HEK293T (cell line): Measurements from ENCODE around the gene ODF4.

Experiments
- CTCF ChIA-PET: fragments of 350-600 bp; formaldehyde crosslinking; extraction: SDS; loops from one replicate; lab custom pipeline; 2021; ENCODE audit warnings: antibody characterized with exemption, inconsistent platforms; lab: Yijun Ruan, JAX
- POLR2A ChIA-PET: fragments of 350-600 bp; formaldehyde crosslinking; extraction: SDS; loops from one replicate; lab custom pipeline; 2020; ENCODE audit warnings: antibody characterized with exemption, inconsistent platforms; lab: Yijun Ruan, JAX
- DNase-seq: peaks from one replicate; pipeline ENCODE4 v3.0.0; 2012; ENCODE audit warnings: mixed read lengths; ENCODE audit errors: extremely low spot score
- ARNT ChIP-seq: fragments of 450-650 bp; IDR thresholded peaks from 2 replicates; pipeline ENCODE4 v1.6.1; 2017; ENCODE audit warnings: mild to moderate bottlenecking
- BHLHE40 ChIP-seq: fragments of 450-650 bp; IDR thresholded peaks from 2 replicates; pipeline ENCODE4 v1.6.1; 2016; ENCODE audit warnings: mild to moderate bottlenecking, moderate library complexity, borderline replicate concordance
- CTBP1 ChIP-seq: fragments of 450-650 bp; IDR thresholded peaks from 2 replicates; pipeline ENCODE4 v1.6.1; 2016; ENCODE audit warnings: borderline replicate concordance
- ELF4 ChIP-seq: fragments of 450-650 bp; IDR thresholded peaks from 2 replicates; pipeline ENCODE4 v1.6.1; 2017; ENCODE audit warnings: antibody characterized with exemption
- FOXA1 ChIP-seq: fragments of 450-650 bp; IDR thresholded peaks from 2 replicates; pipeline ENCODE4 v1.6.1; 2016; ENCODE audit warnings: mild to moderate bottlenecking
- FOXK2 ChIP-seq: fragments of 450-650 bp; IDR thresholded peaks from 2 replicates; pipeline ENCODE4 v1.6.1; 2016; ENCODE audit warnings: mild to moderate bottlenecking
- FOXM1 ChIP-seq: fragments of 450-650 bp; IDR thresholded peaks from 2 replicates; pipeline ENCODE4 v1.6.1; 2017; ENCODE audit warnings: mild to moderate bottlenecking, borderline replicate concordance
- HDGF ChIP-seq: fragments of 450-650 bp; IDR thresholded peaks from 2 replicates; pipeline ENCODE4 v1.6.1; 2017; ENCODE audit warnings: antibody characterized with exemption, borderline replicate concordance
- L3MBTL2 ChIP-seq: fragments of 450-650 bp; conservative IDR thresholded peaks from 2 replicates; pipeline ENCODE4 v1.6.1; 2016; ENCODE audit warnings: mild to moderate bottlenecking
- LEF1 ChIP-seq: fragments of 450-650 bp; IDR thresholded peaks from 2 replicates; pipeline ENCODE4 v1.6.1; 2017; ENCODE audit warnings: mild to moderate bottlenecking, borderline replicate concordance
- NFRKB ChIP-seq: fragments of 450-650 bp; IDR thresholded peaks from 2 replicates; pipeline ENCODE4 v1.6.1; 2016; ENCODE audit warnings: mild to moderate bottlenecking, moderate library complexity
- PKNOX1 ChIP-seq: fragments of 450-650 bp; IDR thresholded peaks from 2 replicates; pipeline ENCODE4 v1.6.1; 2016
- SP1 ChIP-seq: fragments of 450-650 bp; IDR thresholded peaks from 2 replicates; pipeline ENCODE4 v1.6.1; 2017
- SUZ12 ChIP-seq: fragments of 450-650 bp; IDR thresholded peaks from 2 replicates; pipeline ENCODE4 v1.6.1; 2016; ENCODE audit warnings: mild to moderate bottlenecking
- TARDBP ChIP-seq: fragments of 450-650 bp; IDR thresholded peaks from 2 replicates; pipeline ENCODE4 v1.6.1; 2016
- ZNF384 ChIP-seq: fragments of 450-650 bp; IDR thresholded peaks from 2 replicates; pipeline ENCODE4 v1.6.1; 2016

The ODF4 gene

GRCh38 chr17:8384801-8385378 is 45.2 kb downstream of the ODF4 start:
- no peak for DNase-seq
- CTCF ChIA-PET, result no interaction called here
- TF ChIP-seq BHLHE40 (no peak), TARDBP (no peak), FOXA1 (no peak), PKNOX1 (no peak), SP1 (no peak), SUZ12 (no peak), NFRKB (no peak), ARNT (no peak), LEF1 (no peak), FOXK2 (no peak), ELF4 (no peak), FOXM1 (no peak), HDGF (no peak), CTBP1 (no peak), ZNF384 (no peak), L3MBTL2 (no peak)
- POLR2A ChIA-PET, result no interaction called here

DNA sequence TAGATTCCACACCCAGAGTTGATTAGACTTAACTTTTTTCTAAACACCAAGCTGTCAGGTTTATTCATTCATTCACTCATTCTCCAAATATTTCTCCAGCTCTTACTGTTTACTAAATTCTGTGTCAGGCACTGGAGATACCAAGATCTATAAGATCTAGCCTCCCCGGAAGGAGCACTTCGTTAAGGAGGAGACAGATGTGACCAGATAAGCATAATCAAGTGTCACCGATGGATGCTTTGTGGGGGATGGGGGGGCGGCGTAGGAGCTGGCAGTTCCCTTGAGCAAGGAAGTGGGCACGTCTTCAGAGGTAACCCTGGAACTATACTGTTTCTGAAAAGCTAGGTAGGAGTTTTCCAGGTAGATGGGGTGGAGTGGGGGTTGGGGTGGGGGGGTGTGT is 47.2 kb downstream of the ODF4 start:
- DNase-seq, result no peak
- no peak for TF ChIP-seq FOXK2
- TF ChIP-seq CTBP1, result no peak
- TF ChIP-seq SP1, result no peak
- TF ChIP-seq HDGF, result no peak
- TF ChIP-seq FOXM1, result no peak
- no peak for TF ChIP-seq ZNF384
- TF ChIP-seq NFRKB, result no peak
- no peak for TF ChIP-seq L3MBTL2
- TF ChIP-seq SUZ12, result no peak
- TF ChIP-seq BHLHE40, result no peak
- POLR2A ChIA-PET, result no interaction called here
- CTCF ChIA-PET, result interaction anchor here (0.5 to 0.9 kb wide), 2 partner anchors 19 to 399 kb away, joined by 3 to 4 read pairs; no protein-coding TSS in a partner anchor

DNA sequence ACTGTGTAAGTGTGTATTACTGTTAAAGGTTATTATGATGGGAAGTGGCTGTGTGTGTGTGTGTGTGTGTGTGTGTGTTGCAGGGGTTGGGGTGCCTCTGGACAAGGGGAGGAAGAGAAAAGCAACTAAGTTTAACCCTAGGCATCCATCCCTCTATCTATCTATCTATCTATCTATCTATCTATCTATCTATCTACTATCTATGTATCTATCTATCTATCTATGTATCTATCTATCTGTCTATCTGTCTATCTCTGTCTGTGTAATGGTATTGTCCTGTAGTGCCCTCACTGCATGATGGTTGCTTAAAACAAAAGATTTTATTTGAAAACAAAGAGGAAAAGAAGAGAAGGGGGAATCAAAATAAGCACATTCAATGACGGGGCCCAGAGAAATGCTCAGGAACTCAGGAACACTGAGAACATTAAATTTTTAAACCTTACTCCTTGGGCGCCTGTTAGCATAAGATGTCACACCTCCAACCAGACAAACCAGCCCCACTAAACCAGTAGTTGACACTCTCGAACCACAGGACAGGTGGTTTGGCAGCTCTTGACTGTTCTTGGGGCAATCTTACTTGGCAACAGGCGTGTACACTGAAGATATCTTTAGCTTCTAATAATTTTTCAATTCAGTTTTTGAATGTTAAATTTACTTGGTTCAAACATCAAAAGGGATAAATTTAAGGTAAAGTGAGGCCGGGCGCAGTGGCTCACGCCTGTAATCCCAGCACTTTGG is 48.4 kb downstream of the ODF4 start:
- ChIA-PET POLR2A (interaction anchor here (0.7 to 1.2 kb wide), 2 partner anchors 19 to 48 kb away, joined by 3 read pairs; partner anchors contain the start of gene NDEL1), CTCF (interaction anchor here (0.9 kb wide), 1 partner anchor 398 kb away, joined by 3 read pairs; no protein-coding TSS in a partner anchor)
- no peak for TF ChIP-seq SUZ12
- no peak for TF ChIP-seq TARDBP
- TF ChIP-seq L3MBTL2, result no peak
- no peak for TF ChIP-seq PKNOX1
- TF ChIP-seq ARNT, result no peak
- TF ChIP-seq CTBP1, result no peak
- no peak for TF ChIP-seq FOXM1
- no peak for TF ChIP-seq NFRKB
- TF ChIP-seq FOXK2, result no peak
- TF ChIP-seq ZNF384, result no peak
- no peak for TF ChIP-seq LEF1
- TF ChIP-seq HDGF, result no peak
- no peak for TF ChIP-seq ELF4
- DNase-seq, result no peak

DNA sequence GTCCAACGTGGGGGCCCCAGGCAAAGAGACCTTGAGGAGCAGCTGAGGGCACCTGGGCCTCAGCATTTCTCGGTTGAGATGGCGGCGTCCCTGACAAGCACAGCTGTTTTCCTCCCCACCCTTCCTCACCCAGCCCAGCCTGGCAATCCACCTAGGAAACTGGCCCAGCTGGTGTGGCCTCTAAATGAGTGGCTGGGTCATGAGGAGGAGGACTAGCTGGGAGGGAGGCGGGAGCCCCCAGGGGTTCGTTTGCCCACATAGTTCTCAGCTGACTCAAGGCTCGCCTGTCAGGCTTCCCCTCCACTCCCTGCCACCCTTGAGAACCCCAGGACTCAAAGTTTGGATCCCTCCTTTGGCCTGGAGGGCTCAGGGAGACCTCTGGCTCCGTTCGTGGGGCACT is 52.1 kb downstream of the ODF4 start:
- CTCF ChIA-PET, result no interaction called here
- POLR2A ChIA-PET, result interaction anchor here (0.7 to 2.3 kb wide), 3 partner anchors 8 to 44 kb away, joined by 3 to 6 read pairs (median 3); partner anchors contain the start of gene NDEL1
- no peak for DNase-seq
- TF ChIP-seq FOXK2 (no peak), ARNT (no peak), LEF1 (no peak), HDGF (no peak), PKNOX1 (no peak), BHLHE40 (no peak), TARDBP (no peak), CTBP1 (no peak), FOXA1 (no peak)

DNA sequence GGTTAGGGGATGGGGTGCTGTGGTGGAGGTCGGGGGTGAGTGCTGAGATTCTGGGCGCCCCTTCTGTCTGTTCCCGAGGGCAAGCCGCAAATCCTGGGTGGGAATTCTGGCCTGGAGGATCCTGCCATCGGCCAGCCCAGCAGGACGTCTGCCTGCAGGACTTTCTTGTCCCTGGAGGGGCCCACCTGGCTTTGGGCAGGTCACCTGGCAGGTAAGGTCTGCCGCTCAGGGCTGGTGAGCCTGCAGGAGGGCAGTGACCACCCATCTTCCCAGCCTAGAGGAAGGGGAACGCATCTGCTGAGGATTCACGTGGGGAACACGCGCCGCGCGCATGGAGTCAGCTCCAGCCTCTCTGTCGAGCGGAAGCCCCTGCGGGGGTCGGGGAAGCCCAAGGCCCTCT is 52.6 kb downstream of the ODF4 start:
- TF ChIP-seq LEF1 (no peak), FOXM1 (no peak), ZNF384 (no peak), PKNOX1 (no peak), FOXK2 (no peak), SP1 (no peak), FOXA1 (no peak), ARNT (no peak), BHLHE40 (no peak), TARDBP (no peak), NFRKB (no peak), ELF4 (no peak), HDGF (no peak), SUZ12 (no peak), L3MBTL2 (no peak), CTBP1 (no peak)
- DNase-seq, result no peak
- CTCF ChIA-PET, result no interaction called here
- POLR2A ChIA-PET, result interaction anchor here (0.7 to 2.3 kb wide), 4 partner anchors 9 to 200 kb away, joined by 3 to 6 read pairs (median 3); partner anchors contain the start of gene NDEL1
